A549 (cell line): ENCODE results near the gene SH2D2A. TPM values are rescaled to one million over a fixed set of nuclear protein-coding genes. Genes with fewer than 3 reads are reported as not detected.

Experiments
- ATAC-seq, 2 experiments: fragments of 200-7000 bp in 1 of 2; fragments of >200 bp in 1 of 2; cut with Nextera tagmentation in 1 of 2; cut with Tn5 transposase in 1 of 2; 3 replicates each; pipeline versions ENCODE4 v1.8.0 to v1.9.1; 2018 to 2020; ENCODE audit warnings: mild to moderate bottlenecking in 1 of 2, moderate library complexity in 1 of 2
- CTCF ChIA-PET: fragments of 300-600 bp; sonication (Branson Sonifier 250); formaldehyde crosslinking; extraction: SDS; loops from one replicate; lab custom pipeline; 2021; ENCODE audit warnings: antibody characterized with exemption, inconsistent platforms; lab: Yijun Ruan, JAX
- POLR2A ChIA-PET: fragments of 350-600 bp; formaldehyde crosslinking; extraction: SDS; loops from one replicate; lab custom pipeline; 2021; ENCODE audit warnings: antibody characterized with exemption, inconsistent platforms; lab: Yijun Ruan, JAX
- DNase-seq, 2 experiments: peaks; one replicate each; pipeline versions ENCODE4 v3.0.0 to v3.0.0-alpha.2; 2011 to 2016; ENCODE audit warnings: low read depth in 1 of 2, low spot score in 1 of 2
- FAIRE-seq: peaks from 2 replicates; lab custom pipeline; 2011; peaks lifted over from hg19 to GRCh38; lab: Jason Lieb, UNC
- H3K27ac ChIP-seq, 2 experiments: fragments of >200 bp; sonication (Bioruptor Twin); formaldehyde crosslinking; 3 replicates each; pipeline ENCODE4 v1.5.1; 2016 to 2017
- H3K4me1 ChIP-seq: fragments of >200 bp; sonication (Bioruptor Twin); formaldehyde crosslinking; 3 replicates; pipeline ENCODE4 v1.6.1; 2016
- H3K4me2 ChIP-seq: fragments of >200 bp; sonication (Bioruptor Twin); formaldehyde crosslinking; 3 replicates; pipeline ENCODE4 v1.6.1; 2016
- H3K4me3 ChIP-seq: fragments of >200 bp; sonication (Bioruptor Twin); formaldehyde crosslinking; 3 replicates; pipeline ENCODE4 v1.5.1; 2016
- H3K9me3 ChIP-seq: fragments of >200 bp; sonication (Bioruptor Twin); formaldehyde crosslinking; 3 replicates; pipeline ENCODE4 v1.6.1; 2016
- BHLHE40 ChIP-seq: IDR thresholded peaks from 2 replicates; pipeline ENCODE4 v1.6.1; 2012; ENCODE audit warnings: low read depth, low read length, inconsistent platforms
- CEBPB ChIP-seq, 2 experiments: fragments of >200 bp in 1 of 2; sonication (Bioruptor Twin) in 1 of 2; formaldehyde crosslinking in 1 of 2; IDR thresholded peaks; 2 replicates each; pipeline ENCODE4 v1.6.1; 2012 to 2016
- CHD2 ChIP-seq: fragments of 150-350 bp; IDR thresholded peaks from 2 replicates; pipeline ENCODE4 v1.6.1; 2014; ENCODE audit warnings: low read length; ENCODE audit not compliant: partially characterized antibody
- CTCF ChIP-seq: fragments of >200 bp; sonication (Bioruptor Twin); formaldehyde crosslinking; IDR thresholded peaks from 3 replicates; pipeline ENCODE4 v1.5.1; 2016
- EHF ChIP-seq: fragments of 250-450 bp; sonication (Bioruptor Pico); IDR thresholded peaks from 2 replicates; pipeline ENCODE4 v1.5.0; 2020; ENCODE audit warnings: mild to moderate bottlenecking
- EHMT2 ChIP-seq: fragments of 200-600 bp; sonication (generic); IDR thresholded peaks from 2 replicates; pipeline ENCODE4 v1.6.1; 2016; ENCODE audit warnings: antibody characterized with exemption, low read depth, mild to moderate bottlenecking, moderate library complexity
- FOXS1 ChIP-seq: fragments of 250-450 bp; sonication (Bioruptor Pico); IDR thresholded peaks from 2 replicates; pipeline ENCODE4 v1.5.0; 2020; ENCODE audit warnings: mild to moderate bottlenecking, moderate library complexity
- HDAC2 ChIP-seq: fragments of 200-600 bp; sonication (generic); IDR thresholded peaks from 2 replicates; pipeline ENCODE4 v1.6.1; 2016
- HES2 ChIP-seq: fragments of >200 bp; sonication (Bioruptor Twin); formaldehyde crosslinking; IDR thresholded peaks from 2 replicates; pipeline ENCODE4 v1.6.1; 2016
- HOXA7 ChIP-seq: fragments of 250-450 bp; sonication (Bioruptor Pico); IDR thresholded peaks from 2 replicates; pipeline ENCODE4 v1.5.0; 2020; ENCODE audit warnings: mild to moderate bottlenecking, moderate library complexity
- HOXB13 ChIP-seq: fragments of 250-450 bp; sonication (Bioruptor Pico); IDR thresholded peaks from 2 replicates; pipeline ENCODE4 v1.5.0; 2020; ENCODE audit warnings: low read depth, mild to moderate bottlenecking, moderate library complexity
- HOXB5 ChIP-seq: fragments of 250-450 bp; sonication (Bioruptor Pico); IDR thresholded peaks from 2 replicates; pipeline ENCODE4 v1.5.0; 2020; ENCODE audit warnings: mild to moderate bottlenecking, moderate library complexity
- JUN ChIP-seq, 2 experiments: fragments of >200 bp; sonication (Bioruptor Twin); formaldehyde crosslinking; IDR thresholded peaks; 2 replicates in 1 of 2; 3 replicates in 1 of 2; pipeline ENCODE4 v1.6.1; 2016 to 2017
- MYC ChIP-seq: IDR thresholded peaks from 2 replicates; pipeline ENCODE4 v1.6.1; 2012; ENCODE audit warnings: mild to moderate bottlenecking, inconsistent platforms, low read length, improper control_type of control experiment, borderline replicate concordance
- NPAS2 ChIP-seq: fragments of 250-450 bp; sonication (Bioruptor Pico); IDR thresholded peaks from 2 replicates; pipeline ENCODE4 v1.8.0; 2022; ENCODE audit warnings: mild to moderate bottlenecking, moderate library complexity, borderline replicate concordance
- PBX3 ChIP-seq: IDR thresholded peaks from 2 replicates; pipeline ENCODE4 v1.6.1; 2012
- PHF8 ChIP-seq: fragments of 200-600 bp; sonication (generic); IDR thresholded peaks from 2 replicates; pipeline ENCODE4 v1.6.1; 2016; ENCODE audit warnings: low read depth, mild to moderate bottlenecking, antibody characterized with exemption, moderate library complexity, borderline replicate concordance
- RCOR1 ChIP-seq: fragments of 150-350 bp; IDR thresholded peaks from 2 replicates; pipeline ENCODE4 v1.6.1; 2014; ENCODE audit warnings: antibody characterized with exemption, low read length, low read depth
- RFX5 ChIP-seq: fragments of 450-650 bp; IDR thresholded peaks from 2 replicates; pipeline ENCODE4 v1.7.1; 2014; ENCODE audit warnings: antibody characterized with exemption, mild to moderate bottlenecking, moderate library complexity
- SREBF2 ChIP-seq: fragments of 450-650 bp; IDR thresholded peaks from 2 replicates; pipeline ENCODE4 v1.6.1; 2014; ENCODE audit warnings: mild to moderate bottlenecking, moderate library complexity
- USF2 ChIP-seq: fragments of 450-650 bp; IDR thresholded peaks from 2 replicates; pipeline ENCODE4 v1.6.1; 2014; ENCODE audit warnings: antibody characterized with exemption
- ZNF302 ChIP-seq: fragments of 250-450 bp; sonication (Bioruptor Pico); IDR thresholded peaks from 2 replicates; pipeline ENCODE4 v1.9.0; 2021; ENCODE audit warnings: inconsistent platforms, mild to moderate bottlenecking, moderate library complexity
- WGBS: methylation state at CpG from one replicate; pipeline ENCODE4 v1.1.6; 2017; ENCODE audit errors: missing lambda C conversion rate; 5-methylcytosine and 5-hydroxymethylcytosine counted together
- polyA plus RNA-seq, 4 experiments: library from polyadenylated mRNA; depleted of rRNA in 3 of 4; stranded (reverse); fragments of >200 nt; fragmentation: RNase III in 1 of 4; extraction: RNeasy Plus Mini Kit Qiagen cat#74134 plus additional on column Dnase treatment in 1 of 4; gene quantifications; 2 replicates in 3 of 4; 3 replicates in 1 of 4; pipeline ENCODE4 v1.2.3, GENCODE V29; 2011 to 2017

The SH2D2A gene
- polyA plus RNA-seq, 2 of the 4 experiments (the other 2 are of a cell fraction), result 1.6 to 1.8 TPM

- DNase-seq, result no peak
- no peak overlapping the region for H3K4me2 ChIP-seq
- H3K4me3 ChIP-seq, result no peak overlapping the region
- POLR2A ChIA-PET, result interaction anchor here (1.0 kb wide), 1 partner anchor 129 kb away, joined by 3 read pairs; the partner anchor contains the start of genes ISG20L2 and METTL25B
- no peak for TF ChIP-seq CHD2
- no peak for TF ChIP-seq PBX3
- no peak for TF ChIP-seq HDAC2
- no peak for TF ChIP-seq MYC
- no peak for TF ChIP-seq RCOR1
- no peak for TF ChIP-seq HOXB5 (CRISPR knock-in tag)
- no peak for TF ChIP-seq USF2
- TF ChIP-seq HOXA7 (CRISPR knock-in tag), result no peak
- TF ChIP-seq CEBPB (IDR thresholded peaks at IDR 0.05), result no peak
- no peak for TF ChIP-seq NPAS2
- no peak for TF ChIP-seq CTCF
- TF ChIP-seq EHMT2, result no peak
- TF ChIP-seq HOXB13, result no peak
- TF ChIP-seq JUN (IDR thresholded peaks at IDR 0.05), result no peak
- FAIRE-seq, result no peak
- H3K27ac ChIP-seq, result no peak overlapping the region
- H3K9me3 ChIP-seq, result no peaks in the 10 kb centered on the region
- CTCF ChIA-PET, result interaction anchor here (0.8 to 20.9 kb wide), 15 partner anchors 10 to 230 kb away, joined by 3 to 480 read pairs (median 4); partner anchors contain the start of genes ISG20L2, METTL25B and PEAR1
- no peak for ATAC-seq
- peaks cover 11% of the 10 kb centered on the region; the same call in 2 of the 3 replicates for H3K4me1 ChIP-seq
- WGBS, result 45% methylated on average over 2 of the region's 3 CpGs
These were observed 40.9 kb upstream of the SH2D2A start for GRCh38 chr1:156857532-156857931.

- POLR2A ChIA-PET, result no interaction called here
- no peak for DNase-seq
- H3K4me1 ChIP-seq, result peaks cover 17% of the 10 kb centered on the region; the same call in 2 of the 3 replicates
- no peak for TF ChIP-seq HES2
- TF ChIP-seq BHLHE40, result no peak
- no peak for TF ChIP-seq FOXS1 (CRISPR knock-in tag)
- no peak for TF ChIP-seq CHD2
- no peak for TF ChIP-seq ZNF302 (CRISPR knock-in tag)
- no peak for TF ChIP-seq RFX5
- no peak for TF ChIP-seq SREBF2
- no peak for TF ChIP-seq PBX3
- no peak for TF ChIP-seq EHF (CRISPR knock-in tag)
- TF ChIP-seq PHF8, result no peak
- TF ChIP-seq, all 56 proteins: peak for 0
- CTCF ChIA-PET, result interaction anchor here (0.8 to 20.9 kb wide), 9 partner anchors 8 to 175 kb away, joined by 3 to 480 read pairs (median 27); partner anchors contain the start of genes ISG20L2, METTL25B and PEAR1
- 66% methylated on average over 3 of the region's 3 CpGs for WGBS
- H3K4me3 ChIP-seq, result no peak overlapping the region
- no peak for FAIRE-seq
- no peak overlapping the region for H3K4me2 ChIP-seq
- ATAC-seq, result no peak
- H3K9me3 ChIP-seq, result no peaks in the 10 kb centered on the region
- H3K27ac ChIP-seq, result no peak overlapping the region
These were observed 39.7 kb upstream of the SH2D2A start for GRCh38 chr1:156856282-156856785.
